COR-L47 (cell line): ENCODE results near the gene RALB.

Experiments
- DNase-seq: peaks from one replicate; lab custom pipeline; 2025; lab: John Stamatoyannopoulos, UW

The RALB gene

DNA sequence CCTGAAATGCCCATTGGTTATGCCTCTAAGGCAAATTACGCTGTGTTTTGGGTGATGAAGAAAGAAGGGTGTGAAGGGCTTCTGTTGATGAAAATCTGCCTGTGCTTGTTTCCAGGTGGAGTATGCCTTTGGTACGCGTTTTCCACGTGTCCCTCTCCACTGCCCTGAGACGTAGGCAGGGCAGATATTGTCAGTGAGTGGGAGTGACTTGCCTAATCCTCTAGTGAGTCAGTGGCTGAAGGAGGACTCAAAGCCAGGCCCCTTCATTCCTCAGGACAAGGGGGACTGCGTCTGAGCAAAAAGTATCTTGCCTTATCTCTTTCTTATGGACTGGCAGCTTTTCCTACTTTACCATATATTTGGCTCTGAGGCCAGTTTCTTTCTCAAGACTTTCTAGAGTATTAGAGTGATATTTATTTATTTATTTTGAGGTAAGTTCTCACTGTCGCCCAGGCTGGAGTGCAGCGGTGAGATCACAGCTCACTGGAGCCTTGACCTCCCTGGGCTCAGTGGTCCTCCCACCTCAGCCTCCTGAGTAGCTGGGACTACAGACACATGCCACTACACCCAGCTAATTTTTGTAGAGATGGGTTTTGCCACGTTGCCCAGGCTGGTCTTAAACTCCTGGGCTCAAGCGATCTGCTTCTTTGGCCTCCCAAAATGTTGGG, 10.2 kb downstream of the RALB start:
- DNase-seq, result no peak

DNA sequence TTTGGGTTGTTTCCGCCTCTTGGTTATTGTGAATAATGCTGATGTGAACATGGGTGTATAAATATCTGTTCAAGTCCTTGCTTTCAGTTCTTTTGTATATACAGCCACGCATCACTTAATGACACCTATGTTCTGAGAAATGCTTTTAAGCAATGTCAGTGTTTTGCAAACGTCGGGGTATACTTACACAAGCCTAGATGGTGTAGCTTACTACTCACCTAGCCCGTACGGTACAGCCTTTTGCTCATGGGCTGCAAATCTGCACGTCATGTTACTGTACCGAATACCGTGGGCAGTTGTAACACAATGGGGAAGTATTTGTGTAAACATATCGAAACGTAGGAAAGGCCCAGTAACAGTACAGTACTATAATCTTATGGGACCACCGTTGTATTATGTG, 12.4 kb downstream of the RALB start:
- no peak for DNase-seq

DNA sequence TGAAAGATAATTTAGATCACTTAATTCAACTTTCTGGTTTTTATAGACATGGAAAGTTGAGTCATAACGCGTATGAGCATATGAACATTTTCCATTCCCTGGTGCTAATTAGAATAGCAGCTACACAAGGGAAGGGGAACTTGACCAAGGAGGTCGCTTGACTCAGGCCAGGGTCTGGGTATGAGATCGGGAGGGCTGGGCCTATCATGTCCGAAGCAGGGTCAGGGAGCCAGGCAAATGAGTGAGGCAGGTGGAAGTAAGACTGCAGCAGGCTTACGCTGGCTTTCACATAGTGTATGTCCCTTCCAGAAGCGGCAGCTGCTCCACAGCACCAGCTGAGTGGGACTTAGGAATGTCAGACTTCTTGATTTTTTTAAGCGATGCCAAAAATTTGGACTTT, 14.7 kb downstream of the RALB start:
- DNase-seq, result no peak

GRCh38 chr2:120269076-120269744, 16.6 kb downstream of the RALB start:
- no peak for DNase-seq

DNA sequence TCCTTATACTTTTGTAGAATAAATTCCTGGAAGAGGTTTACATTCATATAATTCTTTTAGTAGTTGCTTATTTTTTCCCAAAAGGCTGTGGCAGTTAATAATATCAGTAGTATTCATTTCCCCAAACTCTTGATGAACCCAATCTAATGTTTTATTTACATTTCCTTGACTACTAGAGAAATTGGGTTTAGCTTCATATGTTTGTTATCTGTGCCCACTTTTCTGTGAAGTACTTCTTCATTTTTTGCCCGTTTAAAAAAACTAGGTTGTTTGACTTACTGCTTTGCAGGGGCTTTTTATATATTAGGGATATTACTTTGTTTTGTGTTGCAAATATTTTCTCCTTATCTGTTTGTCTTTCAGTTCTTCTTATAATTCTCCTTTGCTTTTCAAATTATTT, 17.2 kb downstream of the RALB start:
- no peak for DNase-seq

- no peak for DNase-seq
Observed at GRCh38 chr2:120271711-120272379, 19.2 kb downstream of the RALB start.

DNA sequence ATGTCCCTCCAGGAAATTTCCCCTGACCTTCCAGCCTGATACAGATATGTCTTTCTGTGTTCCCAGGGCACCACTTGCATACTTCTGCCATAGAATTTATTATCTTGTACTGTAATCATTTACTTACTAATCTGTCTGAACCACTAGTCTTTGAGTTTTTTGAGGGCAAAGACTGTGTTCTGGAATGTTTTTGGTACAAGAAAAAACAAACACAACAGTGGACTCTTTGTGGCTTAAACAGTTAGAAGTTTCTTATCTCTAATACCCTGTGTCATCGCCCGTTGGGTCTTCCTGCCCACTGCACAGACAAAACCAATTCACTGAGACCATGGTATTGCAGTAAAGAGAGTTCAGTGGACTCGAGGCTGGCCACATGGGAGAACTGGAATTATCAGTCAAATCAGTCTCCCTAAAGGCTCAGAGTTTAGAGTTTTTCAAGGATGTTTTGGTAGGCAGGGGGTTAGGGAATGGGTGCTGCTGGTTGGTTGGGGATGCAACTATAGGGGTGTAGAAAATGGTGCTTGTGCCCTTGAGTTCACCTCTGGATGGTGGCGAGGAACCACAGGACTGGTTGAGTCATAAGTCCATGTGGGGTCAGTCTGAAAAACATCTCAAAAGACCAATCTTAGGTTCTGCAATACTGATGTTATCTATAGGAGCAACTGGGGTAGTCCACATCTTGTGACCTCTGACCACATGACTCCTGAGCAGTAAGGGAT, 20.3 kb downstream of the RALB start:
- DNase-seq, result no peak

DNA sequence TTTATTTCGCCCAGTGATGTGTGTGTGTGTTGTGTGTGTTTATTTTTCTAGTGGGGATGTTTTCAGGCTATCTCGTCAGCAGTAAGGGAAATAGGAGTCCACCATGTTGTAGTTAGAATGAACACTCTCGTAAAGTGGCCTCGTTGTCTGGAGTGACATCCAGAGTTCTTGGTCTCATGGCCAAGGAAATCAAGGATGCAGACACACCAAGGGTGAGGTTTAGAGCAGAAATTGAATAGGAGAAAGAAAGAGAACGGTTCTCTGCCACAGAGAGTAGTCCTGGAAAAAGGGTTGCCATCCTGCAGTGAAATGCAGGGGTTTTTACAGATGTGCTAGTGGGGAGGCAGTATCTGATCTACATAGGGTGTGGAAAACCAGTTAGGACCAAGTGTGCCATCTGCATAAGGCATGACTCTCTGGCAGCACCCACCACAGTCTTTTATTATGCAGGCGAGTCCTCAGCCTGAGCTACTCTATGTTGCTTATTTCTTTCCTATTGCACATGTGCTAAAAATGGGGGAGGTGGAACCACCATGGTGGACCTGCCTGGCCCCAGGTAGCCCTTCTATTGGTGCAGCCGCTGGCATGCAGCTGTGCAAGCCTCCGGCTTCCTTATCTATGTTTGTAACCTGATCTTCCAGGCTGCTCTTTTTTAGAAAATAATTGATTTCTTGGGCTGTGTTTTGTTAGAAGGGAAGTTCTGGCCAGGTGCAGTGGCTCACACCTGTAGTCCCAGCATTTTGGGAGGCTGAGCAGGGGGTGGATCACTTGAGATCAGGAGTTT, 23.2 kb downstream of the RALB start:
- peak; percentile 46 for DNase-seq

- no peak for DNase-seq
Observed at GRCh38 chr2:120277505-120278205, 25.0 kb downstream of the RALB start.

DNA sequence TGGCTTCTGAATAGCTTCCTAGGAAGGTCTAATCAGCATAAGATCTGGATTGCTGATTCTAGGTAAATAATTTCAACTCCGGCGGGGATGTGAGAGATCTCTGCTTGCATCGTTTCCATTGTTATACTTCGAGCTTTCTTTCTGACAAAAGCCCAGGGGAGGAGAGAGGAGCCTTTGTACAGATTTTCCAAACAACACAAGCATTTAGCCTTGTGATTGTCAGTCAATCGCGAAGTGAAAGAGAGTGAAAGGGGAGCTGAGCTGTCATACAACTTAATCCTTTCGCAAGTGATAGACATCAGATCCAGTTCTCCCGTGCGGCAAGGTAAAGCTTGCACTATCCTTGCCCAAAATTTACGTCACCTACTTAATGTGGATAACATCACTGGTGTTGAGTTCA, 26.2 kb downstream of the RALB start:
- DNase-seq, result no peak

DNA sequence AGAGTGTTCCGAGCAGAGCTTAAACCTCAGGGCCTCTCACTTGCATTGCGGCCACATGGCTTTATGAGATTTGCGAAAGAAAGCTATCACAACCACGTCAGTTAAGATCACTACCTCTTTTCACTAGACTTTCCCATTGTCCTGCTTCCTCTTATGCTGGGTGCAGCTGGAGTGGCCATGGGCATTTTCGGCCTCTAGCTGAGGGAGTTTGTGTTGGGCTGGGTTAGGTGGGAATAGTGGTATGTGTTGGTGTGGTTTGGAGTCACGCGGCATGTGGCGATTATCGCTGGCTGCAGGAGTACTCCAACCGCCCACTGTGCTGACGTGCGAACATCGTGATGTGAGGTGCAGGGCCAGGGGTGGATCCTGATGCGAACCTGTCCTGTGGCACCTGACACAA, 27.1 kb downstream of the RALB start:
- DNase-seq, result no peak

GRCh38 chr2:120283649-120284048, 31.0 kb downstream of the RALB start:
- no peak for DNase-seq

- no peak for DNase-seq
Observed at GRCh38 chr2:120285056-120285455, 32.4 kb downstream of the RALB start.

- DNase-seq, result no peak
Observed at GRCh38 chr2:120287183-120288015, 34.7 kb downstream of the RALB start.

DNA sequence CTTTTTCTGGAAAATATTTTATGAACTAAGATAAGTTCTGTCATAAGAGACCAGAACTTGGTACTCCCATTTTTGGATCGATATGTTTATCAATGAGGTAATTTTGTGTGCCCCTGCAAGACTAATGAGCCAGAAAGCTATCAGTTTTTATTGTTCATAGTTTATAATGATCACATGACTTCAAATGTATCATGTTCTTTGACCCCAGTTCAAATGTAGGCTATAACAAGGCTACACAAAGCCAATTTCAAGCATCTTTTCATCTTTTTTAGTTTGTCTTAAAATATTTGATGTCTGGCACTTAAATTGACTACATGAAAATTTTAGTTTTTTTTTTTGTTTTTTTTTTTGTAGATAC, 35.3 kb downstream of the RALB start:
- DNase-seq, result no peak

DNA sequence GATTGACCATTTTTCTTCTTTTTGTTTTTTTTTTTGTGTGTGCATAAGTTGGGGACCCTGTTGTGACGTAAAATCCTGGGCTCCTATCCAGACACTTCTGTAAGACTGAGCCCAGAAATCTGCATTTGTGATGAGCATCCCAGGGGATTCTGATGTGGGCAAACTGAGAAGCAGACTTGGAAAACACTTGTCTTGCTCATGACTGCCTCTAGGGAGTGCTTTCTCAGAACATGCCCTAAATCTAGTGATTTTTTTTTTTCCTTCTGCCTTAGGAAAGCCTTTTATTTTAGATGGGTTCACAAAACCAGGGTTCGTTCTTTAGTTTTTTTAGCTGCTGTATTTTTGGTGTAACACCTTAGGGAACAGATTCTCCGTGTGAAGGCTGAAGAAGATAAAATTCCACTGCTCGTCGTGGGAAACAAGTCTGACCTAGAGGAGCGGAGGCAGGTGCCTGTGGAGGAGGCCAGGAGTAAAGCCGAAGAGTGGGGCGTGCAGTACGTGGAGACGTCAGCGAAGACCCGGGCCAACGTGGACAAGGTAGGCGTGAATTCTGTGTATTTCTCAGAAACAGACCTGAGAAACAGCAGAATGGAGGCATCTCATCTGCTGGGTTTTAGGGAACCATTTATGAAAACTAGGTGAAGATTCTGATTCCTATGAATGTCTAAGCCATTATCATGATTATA, 36.7 kb downstream of the RALB start:
- no peak for DNase-seq

- no peak for DNase-seq
Observed at GRCh38 chr2:120290737-120291136, 38.1 kb downstream of the RALB start.

GRCh38 chr2:120291401-120292311, 39.0 kb downstream of the RALB start:
- no peak for DNase-seq
